HepG2 (cell line): ENCODE results near the gene HOXA7. TPM values are rescaled to one million over a fixed set of nuclear protein-coding genes. Genes with fewer than 3 reads are reported as not detected.

Experiments
- KDM3A ChIP-seq: IDR thresholded peaks from 2 replicates; pipeline ENCODE4 v1.6.1; 2018; ENCODE audit warnings: low read depth, missing compliant biosample characterization
- MAFF ChIP-seq: IDR thresholded peaks from 2 replicates; pipeline ENCODE4 v1.6.1; 2011; ENCODE audit warnings: low read depth, low read length, improper control_type of control experiment
- ZBTB40 ChIP-seq, 2 experiments: fragments of 450-650 bp in 1 of 2; sonication (generic) in 1 of 2; formaldehyde crosslinking in 1 of 2; IDR thresholded peaks; 2 replicates each; pipeline versions ENCODE4 v1.6.1 to v1.8.0; 2016 to 2022; ENCODE audit warnings: antibody characterized with exemption in 1 of 2, mild to moderate bottlenecking in 1 of 2, missing genetic modification reagents in 1 of 2
- polyA plus RNA-seq, 8 experiments: library from polyadenylated mRNA; depleted of rRNA in 3 of 8; stranded (reverse) in 7 of 8; unstranded in 1 of 8; fragments of >200 nt; fragmentation: Illumina TruSeq in 4 of 8; extraction: Trizol in 4 of 8; gene quantifications; 2 replicates each; pipeline versions ENCODE4 v1.2.1 to v1.2.3, GENCODE V29; 2011 to 2016; ENCODE audit warnings: low read depth in 4 of 8, missing spikeins in 1 of 8, mixed read lengths in 1 of 8; ENCODE audit not compliant: insufficient read depth in 1 of 8
- total RNA-seq, 5 experiments: library from RNA; depleted of rRNA; stranded (reverse); fragments of >200 nt; fragmentation: Illumina TruSeq; extraction: Trizol; gene quantifications; 2 replicates each; pipeline ENCODE4 v1.2.3, GENCODE V29; 2016; ENCODE audit warnings: low read depth in 1 of 5

The HOXA7 gene
- total and polyA plus RNA-seq, 2 of the 13 experiments (the other 11 are each of a cell fraction or from before 2014, with no cell fraction given) = 0.05 TPM; not detected in 1

GRCh38 chr7:27130540-27131389, 25.7 kb downstream of the HOXA7 start, which contains the start of gene HOXA4 (continued):
- TF ChIP-seq ZBTB40 (IDR thresholded peaks at IDR 0.05) = no peak
- peak; percentile 77 for TF ChIP-seq ZBTB40 (CRISPR knock-in tag; IDR thresholded peaks at IDR 0.05)
- TF ChIP-seq MAFF = no peak
- TF ChIP-seq KDM3A (CRISPR knock-in tag) = no peak
